ENCODE results near the gene AK4.
"Not testable (repeated sequence)": the region's sequence is repeated elsewhere in the genome, so short reads cannot be mapped to it uniquely, and the experiment has no call there.

The AK4 gene

DNA sequence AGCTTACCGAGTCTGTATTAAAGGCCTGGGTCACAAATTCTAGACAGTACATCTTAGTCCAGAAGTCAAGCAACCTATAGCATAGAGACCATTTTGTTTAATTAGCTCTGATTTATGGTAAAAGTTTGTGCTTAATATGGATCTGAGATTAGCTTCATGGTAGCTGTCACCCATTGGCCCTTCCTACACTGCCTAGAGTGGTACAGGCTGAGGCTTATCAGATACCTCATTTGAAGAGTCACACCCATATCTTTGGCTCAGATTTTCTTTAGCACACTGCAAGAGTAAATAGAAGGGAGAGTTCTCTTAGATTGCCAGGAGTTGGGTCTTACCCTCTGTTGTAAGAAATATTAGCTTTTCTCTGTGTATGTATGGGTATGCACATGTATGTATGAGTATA is 3.6 kb downstream of the AK4 start:
- H3K4me3 ChIP-seq (replicated peaks; ENCODE audit: low read depth, low read length) = no peak overlapping the region
- no peak for DNase-seq (ENCODE audit: low read depth)
- TF ChIP-seq, protein P1, sequence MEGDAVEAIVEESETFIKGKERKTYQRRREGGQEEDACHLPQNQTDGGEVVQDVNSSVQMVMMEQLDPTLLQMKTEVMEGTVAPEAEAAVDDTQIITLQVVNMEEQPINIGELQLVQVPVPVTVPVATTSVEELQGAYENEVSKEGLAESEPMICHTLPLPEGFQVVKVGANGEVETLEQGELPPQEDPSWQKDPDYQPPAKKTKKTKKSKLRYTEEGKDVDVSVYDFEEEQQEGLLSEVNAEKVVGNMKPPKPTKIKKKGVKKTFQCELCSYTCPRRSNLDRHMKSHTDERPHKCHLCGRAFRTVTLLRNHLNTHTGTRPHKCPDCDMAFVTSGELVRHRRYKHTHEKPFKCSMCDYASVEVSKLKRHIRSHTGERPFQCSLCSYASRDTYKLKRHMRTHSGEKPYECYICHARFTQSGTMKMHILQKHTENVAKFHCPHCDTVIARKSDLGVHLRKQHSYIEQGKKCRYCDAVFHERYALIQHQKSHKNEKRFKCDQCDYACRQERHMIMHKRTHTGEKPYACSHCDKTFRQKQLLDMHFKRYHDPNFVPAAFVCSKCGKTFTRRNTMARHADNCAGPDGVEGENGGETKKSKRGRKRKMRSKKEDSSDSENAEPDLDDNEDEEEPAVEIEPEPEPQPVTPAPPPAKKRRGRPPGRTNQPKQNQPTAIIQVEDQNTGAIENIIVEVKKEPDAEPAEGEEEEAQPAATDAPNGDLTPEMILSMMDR (IDR thresholded peaks at IDR 0.05; ENCODE audit: low read length, missing control alignments) = no peak

DNA sequence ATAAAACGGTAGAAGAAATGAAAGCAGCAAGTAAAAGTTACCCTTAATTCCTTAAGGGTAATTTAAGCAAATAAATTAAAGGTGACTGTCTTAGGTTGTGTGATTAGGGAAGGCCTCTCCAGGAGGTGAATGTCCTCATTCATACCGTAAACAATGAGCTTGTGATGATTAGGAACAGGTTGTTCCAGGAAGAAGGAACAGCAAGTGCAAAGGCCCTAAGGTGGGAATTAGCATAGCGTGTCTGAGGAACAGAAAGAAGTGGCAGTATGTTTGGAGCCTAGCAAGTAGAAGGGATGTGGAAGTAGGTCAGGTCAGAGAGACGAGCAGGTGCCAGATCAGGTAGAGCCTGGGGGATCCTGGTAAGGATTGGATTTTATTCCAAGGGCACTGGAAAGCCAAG is 5.6 kb downstream of the AK4 start:
- no peak for DNase-seq (ENCODE audit: low read depth)
- no peak overlapping the region for H3K4me3 ChIP-seq (replicated peaks; ENCODE audit: low read depth, low read length)
- TF ChIP-seq, protein P1 (IDR thresholded peaks at IDR 0.05; ENCODE audit: low read length, missing control alignments) = no peak

DNA sequence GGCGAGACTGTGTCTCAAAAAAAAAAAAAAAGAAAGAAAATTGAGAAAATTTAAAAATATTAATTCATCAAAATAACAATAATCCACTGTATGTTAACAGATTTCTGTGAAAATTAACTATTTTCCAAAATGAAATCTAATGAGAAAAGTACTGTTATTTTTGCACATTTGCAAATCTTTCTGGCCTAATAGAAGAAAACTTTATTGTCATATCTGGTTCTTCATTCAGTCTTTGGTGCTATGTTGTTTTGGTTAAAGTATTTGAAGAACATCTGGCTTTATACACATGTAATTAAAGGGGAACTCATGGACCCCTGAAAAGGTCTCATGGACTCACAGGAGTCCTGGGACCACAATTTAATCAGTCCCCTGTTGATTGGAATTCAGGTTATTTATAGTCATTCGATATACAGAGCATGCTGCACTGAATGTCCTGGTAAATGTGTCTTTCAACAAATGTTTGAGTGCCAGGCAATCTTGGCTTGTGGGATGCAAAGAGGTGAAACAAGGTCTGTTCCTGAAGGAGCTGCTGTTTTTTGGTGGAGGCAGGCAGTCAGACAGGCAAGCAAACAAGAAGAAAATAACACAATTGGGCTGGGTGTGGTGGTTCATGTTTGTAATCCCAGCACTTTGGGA is 9.0 kb downstream of the AK4 start:
- TF ChIP-seq, protein P1 (IDR thresholded peaks at IDR 0.05; ENCODE audit: low read length, missing control alignments) = no peak
- no peak overlapping the region for H3K4me3 ChIP-seq (replicated peaks; ENCODE audit: low read depth, low read length)
- DNase-seq (ENCODE audit: low read depth) = no peak

DNA sequence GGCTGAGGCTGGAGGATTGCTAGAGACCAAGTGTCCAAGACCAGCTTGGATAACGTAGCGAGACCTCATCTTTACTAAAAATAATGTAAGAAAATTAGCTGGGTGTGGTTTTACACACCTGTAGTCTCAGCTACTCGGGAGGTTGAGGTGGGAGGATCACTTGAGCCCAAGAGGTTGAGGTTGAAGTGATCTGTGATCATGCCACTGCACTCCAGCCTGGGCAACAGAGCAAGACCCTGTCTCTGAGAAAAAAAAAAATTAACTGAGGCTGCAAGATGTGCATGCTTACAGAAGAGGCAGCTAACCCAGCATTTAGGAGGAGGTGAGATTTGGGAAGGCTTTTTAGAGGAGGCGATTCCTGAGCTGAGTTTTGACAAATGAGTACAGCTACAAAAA is 9.5 kb downstream of the AK4 start:
- H3K4me3 ChIP-seq (replicated peaks; ENCODE audit: low read depth, low read length) = no peak overlapping the region
- TF ChIP-seq, protein P1 (IDR thresholded peaks at IDR 0.05; ENCODE audit: low read length, missing control alignments) = no peak
- no peak for DNase-seq (ENCODE audit: low read depth)

DNA sequence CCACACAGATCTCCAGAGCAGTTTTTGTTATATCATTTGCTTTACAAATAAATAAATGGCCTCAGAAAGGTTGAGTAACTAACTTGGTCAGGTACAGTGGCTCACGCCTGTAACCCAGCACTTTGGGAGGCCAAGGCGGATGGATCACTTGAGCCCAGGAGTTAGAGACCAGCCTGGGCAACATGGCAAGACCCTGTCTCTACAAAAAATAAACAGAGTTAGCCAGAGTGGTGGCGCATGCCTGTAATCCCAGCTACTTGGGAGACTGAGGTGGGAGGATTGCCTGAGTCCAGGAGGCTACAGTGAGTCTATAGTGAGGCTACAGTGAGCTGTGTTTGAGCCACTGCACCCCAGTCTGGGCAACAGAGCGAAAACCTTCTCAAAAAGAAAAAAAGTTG is 11.3 kb downstream of the AK4 start:
- not testable (repeated sequence) for H3K4me3 ChIP-seq (replicated peaks; ENCODE audit: low read depth, low read length)

DNA sequence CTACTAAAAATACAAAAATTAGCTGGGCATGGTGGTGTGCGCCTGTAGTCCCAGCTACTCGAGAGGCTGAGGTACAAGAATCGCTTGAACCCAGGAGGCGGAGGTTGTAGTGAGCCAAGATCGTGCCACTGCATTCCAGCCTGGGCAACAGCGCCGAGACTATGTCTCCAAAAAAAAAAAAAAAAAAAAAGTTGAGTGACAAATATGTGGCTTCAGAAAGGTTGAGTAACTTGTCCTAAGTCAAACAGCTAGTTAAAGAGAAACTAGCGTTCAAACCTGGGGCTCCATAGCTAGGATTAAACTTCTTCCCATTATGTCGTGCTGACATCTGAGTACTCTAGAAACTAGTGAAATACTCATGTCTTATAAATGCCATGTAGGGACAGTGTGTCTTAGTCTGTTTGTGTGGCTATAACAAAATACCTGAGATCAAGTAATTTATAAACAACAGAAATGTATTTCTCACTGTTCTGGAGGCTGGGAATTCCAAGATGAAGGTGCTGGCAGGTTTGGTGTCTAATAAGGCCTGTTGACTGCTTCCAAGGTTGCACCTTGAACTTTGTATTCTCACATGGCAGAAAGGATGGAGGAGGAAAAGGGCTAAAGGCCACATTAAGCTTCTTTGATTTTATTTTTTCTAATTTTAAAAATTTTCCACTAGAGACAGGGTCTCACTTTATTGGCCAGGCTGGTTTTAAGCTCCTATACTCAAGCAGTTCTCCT is 12.0 kb downstream of the AK4 start:
- no peak for DNase-seq (ENCODE audit: low read depth)
- TF ChIP-seq, protein P1 (IDR thresholded peaks at IDR 0.05; ENCODE audit: low read length, missing control alignments) = no peak
- no peak overlapping the region for H3K4me3 ChIP-seq (replicated peaks; ENCODE audit: low read depth, low read length)

More for the DNA sequence above, 11.3 kb downstream of the AK4 start:
- not testable (repeated sequence) for DNase-seq (ENCODE audit: low read depth)

DNA sequence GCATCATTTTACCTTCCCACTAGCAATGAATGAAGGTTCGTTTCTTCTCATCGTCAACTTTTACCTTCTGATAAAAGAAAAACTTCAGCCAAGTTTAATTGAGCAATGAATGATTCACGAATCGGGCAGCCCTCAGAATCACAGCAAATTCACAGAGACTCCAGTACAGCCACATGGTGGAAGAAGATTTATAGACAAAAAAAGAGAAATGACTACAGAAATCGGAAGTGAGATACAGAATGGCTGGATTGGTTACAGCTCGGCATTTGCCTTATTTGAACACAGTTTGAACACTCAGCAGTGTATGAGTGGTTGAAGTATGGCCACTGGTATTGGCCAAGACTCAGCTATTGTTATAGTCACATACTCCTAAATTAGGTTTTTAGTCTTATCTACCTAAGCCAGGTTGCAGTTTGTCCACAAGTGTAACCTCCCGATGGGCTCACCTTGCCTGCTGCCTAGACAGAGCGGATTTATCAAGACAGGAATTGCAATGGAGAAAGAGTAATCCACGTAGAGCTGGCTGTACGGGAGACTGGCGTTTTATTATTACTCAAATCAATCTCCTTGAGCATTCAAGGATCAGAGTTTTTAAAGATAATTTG is 15.3 kb downstream of the AK4 start:
- peak; percentile 69 for DNase-seq (ENCODE audit: low read depth)
- TF ChIP-seq, protein P1 (IDR thresholded peaks at IDR 0.05; ENCODE audit: low read length, missing control alignments) = no peak
- no peak overlapping the region for H3K4me3 ChIP-seq (replicated peaks; ENCODE audit: low read depth, low read length)

DNA sequence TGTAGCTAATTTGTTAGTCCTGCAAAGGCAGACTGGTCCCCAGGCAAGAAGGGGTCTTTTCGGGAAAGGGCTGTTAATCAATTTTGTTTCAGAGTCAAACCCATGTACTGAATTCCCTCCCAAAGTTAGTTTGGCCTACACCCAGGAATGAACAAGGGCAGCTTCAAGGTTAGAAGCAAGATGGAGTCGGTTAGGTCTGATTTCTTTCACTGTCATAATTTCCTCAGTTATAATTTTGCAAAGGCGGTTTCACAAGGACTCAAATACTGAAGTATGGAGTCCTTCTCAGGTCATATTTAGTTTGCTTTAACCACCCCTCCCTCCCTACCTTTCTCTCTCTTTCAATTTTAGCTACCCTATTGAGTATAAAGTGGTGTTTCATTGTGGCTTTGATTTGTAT is 16.1 kb downstream of the AK4 start:
- H3K4me3 ChIP-seq (replicated peaks; ENCODE audit: low read depth, low read length); DNase-seq (ENCODE audit: low read depth): not testable (repeated sequence)
